A673 (cell line): ENCODE results near the gene HMCN1. TPM values are rescaled to one million over a fixed set of nuclear protein-coding genes. Genes with fewer than 3 reads are reported as not detected.

ENCODE experiments used
- BruUV-seq: library from RNA; stranded (reverse); fragments of 400-500 nt; replicated peaks from 2 replicates; lab custom pipeline; 2021; lab: Mats Ljungman, UMichigan
- CTCF ChIA-PET: fragments of 300-600 bp; sonication (Branson Sonifier 250); formaldehyde crosslinking; loops from one replicate; lab custom pipeline; 2022; ENCODE audit warnings: antibody characterized with exemption; lab: Charles Lee
- POLR2A ChIA-PET: fragments of 300-600 bp; sonication (Branson Sonifier 250); formaldehyde crosslinking; loops from one replicate; lab custom pipeline; 2022; ENCODE audit warnings: antibody characterized with exemption; ENCODE audit not compliant: low non-redundant PET; lab: Charles Lee
- DNase-seq: peaks from one replicate; pipeline ENCODE4 v3.0.0-alpha.2; 2015; ENCODE audit warnings: low spot score
- H3K27ac ChIP-seq: fragments of 200-600 bp; sonication (generic); 2 replicates; pipeline ENCODE4 v1.5.1; 2016; ENCODE audit warnings: mixed run types, low read depth, mild to moderate bottlenecking, mixed read lengths, antibody characterized with exemption, low read length; ENCODE audit not compliant: poor library complexity, severe bottlenecking
- H3K27me3 ChIP-seq: fragments of 200-600 bp; sonication (generic); replicated peaks from 2 replicates; pipeline ENCODE4 v1.6.1; 2017; ENCODE audit warnings: mixed run types, low read depth, mild to moderate bottlenecking, mixed read lengths, antibody characterized with exemption, low read length; ENCODE audit not compliant: insufficient read depth, poor library complexity
- H3K36me3 ChIP-seq: fragments of 200-600 bp; sonication (generic); 2 replicates; pipeline ENCODE4 v1.6.1; 2016; ENCODE audit warnings: mixed run types, mild to moderate bottlenecking, mixed read lengths, antibody characterized with exemption, low read length; ENCODE audit not compliant: insufficient read depth, poor library complexity, severe bottlenecking
- H3K4me1 ChIP-seq: fragments of 200-600 bp; sonication (generic); 2 replicates; pipeline ENCODE4 v1.6.1; 2017; ENCODE audit warnings: mixed run types, mild to moderate bottlenecking, mixed read lengths, antibody characterized with exemption, low read length; ENCODE audit not compliant: insufficient read depth, poor library complexity, severe bottlenecking
- H3K4me3 ChIP-seq: fragments of 200-600 bp; sonication (generic); 2 replicates; pipeline ENCODE4 v1.5.1; 2016; ENCODE audit warnings: low read depth, mixed run types, mild to moderate bottlenecking, mixed read lengths, low read length; ENCODE audit not compliant: poor library complexity, severe bottlenecking
- H3K9me3 ChIP-seq: fragments of 200-600 bp; sonication (generic); 2 replicates; pipeline ENCODE4 v1.6.1; 2016; ENCODE audit warnings: mixed run types, low read depth, mild to moderate bottlenecking, mixed read lengths, antibody characterized with exemption, low read length; ENCODE audit not compliant: poor library complexity, severe bottlenecking
- EZH2 ChIP-seq: fragments of 200-600 bp; sonication (generic); IDR thresholded peaks from 2 replicates; pipeline ENCODE4 v1.6.1; 2017; ENCODE audit warnings: borderline replicate concordance, low read depth, mild to moderate bottlenecking, mixed read lengths, antibody characterized with exemption, low read length; ENCODE audit not compliant: poor library complexity, severe bottlenecking
- intact Hi-C: fragments of 100-400 bp; cut with micrococcal nuclease; formaldehyde crosslinking; loops from one replicate; pipeline ENCODE4 v1.10.0; 2022; ENCODE audit not compliant: unreplicated experiment
- total RNA-seq: library from RNA; stranded (reverse); gene quantifications from 2 replicates; pipeline ENCODE4 v1.2.3, GENCODE V29; 2021
- TF ChIP-seq, protein P1 (sequence below): fragments of 300-800, 200-600 bp; sonication (generic); conservative IDR thresholded peaks from 2 replicates; pipeline ENCODE4 v1.5.1; 2017; ENCODE audit warnings: low read depth, mild to moderate bottlenecking, antibody characterized with exemption, low read length, moderate library complexity, mixed read lengths

Gene HMCN1
- total RNA-seq, 1 experiment from 2014 or later, result 134 TPM

DNA sequence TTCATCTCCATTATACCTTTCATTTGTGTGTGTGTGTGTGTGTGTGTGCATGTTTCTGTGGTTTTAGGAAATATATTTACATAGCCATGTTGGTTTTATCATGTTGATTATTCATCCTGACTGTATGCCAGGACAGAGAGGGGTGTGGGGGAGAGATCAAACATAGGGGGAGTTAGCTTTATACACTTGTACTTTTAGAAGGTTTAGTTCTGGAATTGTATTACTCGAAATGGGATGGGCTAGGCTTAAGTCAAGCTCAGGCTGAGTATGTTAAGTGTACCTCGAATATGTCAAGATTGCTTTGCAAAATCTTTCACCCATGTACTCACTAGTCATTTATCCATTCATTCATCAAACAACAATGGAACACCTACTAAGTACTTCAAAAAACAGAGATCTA, 123.3 kb downstream of the HMCN1 start:
- H3K27ac ChIP-seq, result peak overlapping the region; percentile 27
- ChIA-PET POLR2A (no interaction called here), CTCF (interaction anchor here (1.2 kb wide), 1 partner anchor 44 kb away, joined by 7 read pairs; no protein-coding TSS in a partner anchor)
- H3K4me3 ChIP-seq, result no peak overlapping the region
- no peaks in the 10 kb centered on the region for H3K9me3 ChIP-seq
- no peaks in the 10 kb centered on the region for H3K27me3 ChIP-seq
- intact Hi-C loops, result loop anchor here (10.0 kb wide), 1 partner anchor 57 kb away; no protein-coding TSS in a partner anchor
- BruUV-seq, result no TSS peak
- peaks cover 79% of the 10 kb centered on the region for H3K4me1 ChIP-seq
- DNase-seq, result no peak
- no peak for TF ChIP-seq EZH2
- TF ChIP-seq, protein P1, sequence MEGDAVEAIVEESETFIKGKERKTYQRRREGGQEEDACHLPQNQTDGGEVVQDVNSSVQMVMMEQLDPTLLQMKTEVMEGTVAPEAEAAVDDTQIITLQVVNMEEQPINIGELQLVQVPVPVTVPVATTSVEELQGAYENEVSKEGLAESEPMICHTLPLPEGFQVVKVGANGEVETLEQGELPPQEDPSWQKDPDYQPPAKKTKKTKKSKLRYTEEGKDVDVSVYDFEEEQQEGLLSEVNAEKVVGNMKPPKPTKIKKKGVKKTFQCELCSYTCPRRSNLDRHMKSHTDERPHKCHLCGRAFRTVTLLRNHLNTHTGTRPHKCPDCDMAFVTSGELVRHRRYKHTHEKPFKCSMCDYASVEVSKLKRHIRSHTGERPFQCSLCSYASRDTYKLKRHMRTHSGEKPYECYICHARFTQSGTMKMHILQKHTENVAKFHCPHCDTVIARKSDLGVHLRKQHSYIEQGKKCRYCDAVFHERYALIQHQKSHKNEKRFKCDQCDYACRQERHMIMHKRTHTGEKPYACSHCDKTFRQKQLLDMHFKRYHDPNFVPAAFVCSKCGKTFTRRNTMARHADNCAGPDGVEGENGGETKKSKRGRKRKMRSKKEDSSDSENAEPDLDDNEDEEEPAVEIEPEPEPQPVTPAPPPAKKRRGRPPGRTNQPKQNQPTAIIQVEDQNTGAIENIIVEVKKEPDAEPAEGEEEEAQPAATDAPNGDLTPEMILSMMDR, result no peak
- H3K36me3 ChIP-seq, result no peaks in the 10 kb centered on the region

DNA sequence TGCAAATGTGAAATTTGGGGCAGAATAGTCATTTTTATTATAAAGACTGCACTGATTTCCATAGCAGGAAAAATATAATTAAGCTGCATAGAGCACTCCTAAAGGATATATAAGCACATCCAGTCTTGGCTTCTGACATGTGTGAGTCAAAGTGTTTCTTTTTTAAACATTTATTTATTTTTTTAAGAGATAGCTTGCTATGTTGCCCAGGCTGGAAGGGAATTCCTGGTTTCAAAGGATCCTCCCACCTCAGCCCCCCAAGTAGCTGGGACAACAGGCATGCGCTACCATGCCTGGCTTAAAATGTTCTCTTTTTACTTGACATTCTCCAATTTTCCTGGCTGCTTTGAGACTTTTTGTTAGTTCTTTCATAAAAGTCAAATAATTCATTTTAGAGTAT, 126.1 kb downstream of the HMCN1 start:
- intact Hi-C loops, result no loop called here
- Histone ChIP-seq H3K4me1 (peaks cover 66% of the 10 kb centered on the region), H3K4me3 (no peak overlapping the region), H3K9me3 (no peaks in the 10 kb centered on the region), H3K36me3 (peaks cover 22% of the 10 kb centered on the region), H3K27me3 (no peaks in the 10 kb centered on the region), H3K27ac (no peak overlapping the region)
- no peak for DNase-seq
- ChIA-PET CTCF (no interaction called here), POLR2A (no interaction called here)
- no TSS peak for BruUV-seq
- TF ChIP-seq EZH2, result no peak
- TF ChIP-seq, protein P1, result no peak

DNA sequence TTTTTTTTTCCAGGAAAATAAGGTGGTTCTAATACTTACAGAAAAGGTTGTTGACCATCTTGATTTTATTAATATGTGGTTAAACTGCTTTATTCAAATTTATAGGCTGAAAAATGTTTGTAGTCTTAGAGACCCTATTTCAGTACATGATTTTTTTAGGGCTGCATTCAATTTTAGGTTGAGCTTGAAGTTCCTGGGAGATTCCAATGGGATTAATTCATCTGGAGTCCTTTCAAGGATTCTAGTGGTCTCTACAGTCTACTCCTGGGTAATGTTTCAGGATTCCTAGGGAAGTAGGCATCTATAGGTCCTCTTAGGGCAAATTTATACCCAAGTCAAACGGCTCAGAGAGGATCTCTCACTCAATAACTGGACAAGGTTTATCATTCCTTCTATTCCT, 126.7 kb downstream of the HMCN1 start:
- ChIA-PET CTCF (no interaction called here), POLR2A (no interaction called here)
- DNase-seq, result no peak
- intact Hi-C loops, result no loop called here
- Histone ChIP-seq H3K9me3 (no peaks in the 10 kb centered on the region), H3K36me3 (peaks cover 27% of the 10 kb centered on the region), H3K4me3 (no peak overlapping the region), H3K4me1 (peaks cover 66% of the 10 kb centered on the region), H3K27ac (no peak overlapping the region), H3K27me3 (no peaks in the 10 kb centered on the region)
- no TSS peak for BruUV-seq
- TF ChIP-seq, protein P1, result no peak
- no peak for TF ChIP-seq EZH2
